HEK293T (cell line): Measurements from ENCODE around the gene FHIT.

ENCODE experiments used
- BHLHE40 ChIP-seq: fragments of 450-650 bp; IDR thresholded peaks from 2 replicates; pipeline ENCODE4 v1.6.1; 2016; ENCODE audit warnings: mild to moderate bottlenecking, moderate library complexity, borderline replicate concordance
- CTBP1 ChIP-seq: fragments of 450-650 bp; IDR thresholded peaks from 2 replicates; pipeline ENCODE4 v1.6.1; 2016; ENCODE audit warnings: borderline replicate concordance
- ELF4 ChIP-seq: fragments of 450-650 bp; IDR thresholded peaks from 2 replicates; pipeline ENCODE4 v1.6.1; 2017; ENCODE audit warnings: antibody characterized with exemption
- SP1 ChIP-seq: fragments of 450-650 bp; IDR thresholded peaks from 2 replicates; pipeline ENCODE4 v1.6.1; 2017
- SUZ12 ChIP-seq: fragments of 450-650 bp; IDR thresholded peaks from 2 replicates; pipeline ENCODE4 v1.6.1; 2016; ENCODE audit warnings: mild to moderate bottlenecking
- TARDBP ChIP-seq: fragments of 450-650 bp; IDR thresholded peaks from 2 replicates; pipeline ENCODE4 v1.6.1; 2016
- TF ChIP-seq, protein P1 (sequence below): fragments of 450-650 bp; IDR thresholded peaks from 2 replicates; pipeline ENCODE4 v1.6.1; 2016

DNA sequence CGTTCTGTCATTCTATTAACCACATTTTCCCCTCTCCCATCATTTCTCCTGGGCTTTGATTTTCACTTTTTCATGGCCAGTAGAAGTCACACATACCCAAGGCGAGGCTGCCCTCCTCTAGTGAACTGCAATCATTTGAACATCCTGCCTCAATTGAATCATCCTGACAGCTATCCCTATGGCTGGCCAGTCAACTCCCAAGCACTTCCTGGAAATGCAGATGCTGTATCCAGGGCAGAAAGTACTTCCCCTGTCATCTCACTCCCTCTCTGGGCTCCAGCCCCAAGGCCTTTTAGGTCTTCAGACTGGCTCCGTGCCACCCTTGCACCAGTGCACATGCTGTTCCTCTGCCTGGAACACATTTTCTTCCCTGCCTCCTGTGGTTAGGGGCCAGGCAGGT, 1463.1 kb downstream of the FHIT start:
- TF ChIP-seq SUZ12: no peak
- no peak for TF ChIP-seq ELF4
- no peak for TF ChIP-seq CTBP1
- TF ChIP-seq BHLHE40: no peak
- TF ChIP-seq TARDBP: no peak
- TF ChIP-seq, protein P1, sequence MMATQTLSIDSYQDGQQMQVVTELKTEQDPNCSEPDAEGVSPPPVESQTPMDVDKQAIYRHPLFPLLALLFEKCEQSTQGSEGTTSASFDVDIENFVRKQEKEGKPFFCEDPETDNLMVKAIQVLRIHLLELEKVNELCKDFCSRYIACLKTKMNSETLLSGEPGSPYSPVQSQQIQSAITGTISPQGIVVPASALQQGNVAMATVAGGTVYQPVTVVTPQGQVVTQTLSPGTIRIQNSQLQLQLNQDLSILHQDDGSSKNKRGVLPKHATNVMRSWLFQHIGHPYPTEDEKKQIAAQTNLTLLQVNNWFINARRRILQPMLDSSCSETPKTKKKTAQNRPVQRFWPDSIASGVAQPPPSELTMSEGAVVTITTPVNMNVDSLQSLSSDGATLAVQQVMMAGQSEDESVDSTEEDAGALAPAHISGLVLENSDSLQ: no peak
- TF ChIP-seq SP1: no peak
